GM23248 (cell line): ENCODE data around the gene SHISA9.

Source experiments
- EZH2 ChIP-seq: fragments of 200-600 bp; sonication (generic); IDR thresholded peaks from 2 replicates; pipeline ENCODE4 v1.6.1; 2018; ENCODE audit warnings: antibody characterized with exemption, mild to moderate bottlenecking; ENCODE audit not compliant: insufficient read depth, poor library complexity, severe bottlenecking
- EZH2phosphoT487 ChIP-seq: fragments of 200-600 bp; sonication (generic); IDR thresholded peaks from 2 replicates; pipeline ENCODE4 v1.6.1; 2018; ENCODE audit warnings: antibody characterized with exemption, moderate library complexity, mild to moderate bottlenecking, low read depth; ENCODE audit not compliant: insufficient read depth

GRCh38 chr16:13056607-13057006 lies 155.2 kb downstream of the SHISA9 start:
- no peak for TF ChIP-seq EZH2phosphoT487
- TF ChIP-seq EZH2: no peak
